Karpas-422 (cell line): ENCODE data around the gene PGBD5. TPM values are rescaled to one million over a fixed set of nuclear protein-coding genes. Genes with fewer than 3 reads are reported as not detected.

ENCODE experiments used
- DNase-seq: peaks from one replicate; pipeline ENCODE4 v3.0.0-alpha.2; 2015
- H2AFZ ChIP-seq: fragments of 200-600 bp; sonication (generic); 2 replicates; pipeline ENCODE4 v1.6.1; 2014; ENCODE audit warnings: antibody characterized with exemption, low read length, mixed read lengths
- H3K27ac ChIP-seq: fragments of 200-600 bp; sonication (generic); 2 replicates; pipeline ENCODE4 v1.5.1; 2014; ENCODE audit warnings: mild to moderate bottlenecking, low read length, moderate library complexity
- H3K27me3 ChIP-seq: fragments of 200-600 bp; sonication (generic); 2 replicates; pipeline ENCODE4 v1.6.1; 2014; ENCODE audit warnings: low read length, mixed read lengths
- H3K36me3 ChIP-seq: fragments of 200-600 bp; sonication (generic); 2 replicates; pipeline ENCODE4 v1.6.1; 2014; ENCODE audit warnings: low read length, mixed read lengths; ENCODE audit not compliant: insufficient read depth
- H3K4me1 ChIP-seq: fragments of 200-600 bp; sonication (generic); 2 replicates; pipeline ENCODE4 v1.6.1; 2014; ENCODE audit warnings: mild to moderate bottlenecking, low read length, mixed read lengths
- H3K4me2 ChIP-seq: fragments of 200-600 bp; sonication (generic); 2 replicates; pipeline ENCODE4 v1.6.1; 2014; ENCODE audit warnings: low read length, low read depth, mild to moderate bottlenecking; ENCODE audit not compliant: poor library complexity, severe bottlenecking
- H3K4me3 ChIP-seq: fragments of 200-600 bp; sonication (generic); 2 replicates; pipeline ENCODE4 v1.5.1; 2014; ENCODE audit warnings: mild to moderate bottlenecking, antibody characterized with exemption, low read length, mixed read lengths
- H3K79me2 ChIP-seq: fragments of 200-600 bp; sonication (generic); 2 replicates; pipeline ENCODE4 v1.6.1; 2014; ENCODE audit warnings: mild to moderate bottlenecking, low read length, mixed read lengths
- H3K9ac ChIP-seq: fragments of 200-600 bp; sonication (generic); 2 replicates; pipeline ENCODE4 v1.6.0; 2014; ENCODE audit warnings: low read length
- H3K9me2 ChIP-seq: fragments of 200-600 bp; sonication (generic), shearing (Covaris generic); replicated peaks from 2 replicates; pipeline ENCODE4 v1.6.0; 2014; ENCODE audit warnings: mild to moderate bottlenecking, low read length, moderate library complexity; ENCODE audit not compliant: insufficient read depth
- H3K9me3 ChIP-seq: fragments of 300-700, 200-600 bp; sonication (generic); 2 replicates; pipeline ENCODE4 v1.6.1; 2014; ENCODE audit warnings: low read length, mixed read lengths
- H4K20me1 ChIP-seq: fragments of 200-600 bp; sonication (generic); 2 replicates; pipeline ENCODE4 v1.6.1; 2014; ENCODE audit warnings: mild to moderate bottlenecking, antibody characterized with exemption, low read length, low read depth; ENCODE audit not compliant: insufficient read depth
- total RNA-seq: library from RNA; depleted of rRNA; stranded (reverse); fragments of >200 nt; shearing (Covaris generic); gene quantifications from 2 replicates; pipeline ENCODE4 v1.2.3, GENCODE V29; 2014; ENCODE audit warnings: low replicate concordance

PGBD5 gene
- total RNA-seq, 1 experiment from 2014 or later = not detected

DNA sequence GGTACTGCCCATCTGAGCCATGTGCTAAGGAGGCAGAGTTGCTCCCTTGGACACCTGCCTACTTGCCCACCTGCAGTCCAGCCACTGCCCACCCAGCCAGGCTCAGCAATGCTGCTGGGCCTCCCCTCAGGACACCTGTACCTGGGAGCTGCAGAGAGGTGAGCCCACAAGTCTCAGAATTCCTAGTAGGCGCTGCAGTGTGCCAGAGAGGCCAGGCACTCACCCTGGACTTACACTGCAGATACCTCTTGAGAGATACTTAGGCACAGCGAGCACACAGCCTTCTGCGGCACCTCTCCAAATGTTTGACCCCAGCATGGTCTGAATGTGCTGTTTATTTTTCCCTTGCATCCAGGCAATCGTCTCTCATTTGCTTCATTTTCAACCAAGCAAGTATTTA lies 71.0 kb downstream of the PGBD5 start:
- Histone ChIP-seq H3K9ac (no peak overlapping the region), H3K4me2 (no peak overlapping the region), H3K9me2 (no peaks in the 10 kb centered on the region), H4K20me1 (no peaks in the 10 kb centered on the region), H3K79me2 (no peaks in the 10 kb centered on the region), H3K27me3 (no peaks in the 10 kb centered on the region), H3K9me3 (no peaks in the 10 kb centered on the region), H2AFZ (no peak overlapping the region), H3K4me3 (no peak overlapping the region), H3K36me3 (no peaks in the 10 kb centered on the region), H3K27ac (no peak overlapping the region), H3K4me1 (no peaks in the 10 kb centered on the region)
- DNase-seq = no peak

DNA sequence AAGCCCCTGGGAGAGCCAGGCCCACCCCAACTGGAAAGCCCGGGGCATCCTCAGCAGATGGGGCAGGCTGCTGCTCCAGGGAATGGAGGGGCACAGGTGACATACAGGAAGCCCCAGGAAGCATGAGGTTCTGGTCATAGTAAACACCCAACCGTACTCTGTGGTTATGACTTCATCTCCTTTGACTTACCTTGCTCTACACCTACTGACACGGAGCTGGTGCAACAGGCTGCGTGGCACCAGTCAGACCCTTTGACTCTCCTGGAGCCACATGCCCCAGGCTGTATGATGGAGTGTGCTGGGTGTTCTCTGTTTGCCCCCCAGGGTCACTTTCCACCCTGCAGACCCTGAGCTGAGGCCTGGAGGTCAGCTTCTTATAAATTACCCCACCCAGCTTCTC lies 72.1 kb downstream of the PGBD5 start:
- Histone ChIP-seq H3K9ac (no peak overlapping the region), H2AFZ (no peak overlapping the region), H3K36me3 (no peaks in the 10 kb centered on the region), H3K79me2 (no peaks in the 10 kb centered on the region), H3K27ac (no peak overlapping the region), H3K4me3 (no peak overlapping the region), H3K4me1 (no peaks in the 10 kb centered on the region), H3K9me3 (no peaks in the 10 kb centered on the region), H3K27me3 (no peaks in the 10 kb centered on the region), H4K20me1 (no peaks in the 10 kb centered on the region), H3K9me2 (no peaks in the 10 kb centered on the region), H3K4me2 (no peak overlapping the region)
- no peak for DNase-seq

DNA sequence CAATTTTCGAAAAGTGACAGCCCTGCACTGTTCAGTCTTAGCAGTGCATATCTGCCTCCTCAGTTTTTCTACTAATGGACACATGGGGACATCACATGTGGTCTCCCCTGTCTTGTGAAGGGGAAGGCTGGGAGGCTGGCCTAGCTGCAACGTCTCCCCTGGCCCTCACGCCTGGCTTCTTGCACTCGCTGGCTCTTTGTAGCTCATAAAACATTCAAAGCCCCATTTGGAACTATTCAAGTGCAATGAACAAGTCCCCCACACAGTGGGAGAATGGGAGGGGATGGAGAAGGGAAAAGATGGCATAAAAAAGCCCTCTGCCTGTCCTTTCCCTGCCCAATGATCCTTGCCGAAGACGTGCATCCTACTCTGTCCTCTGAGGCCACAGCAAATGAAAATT lies 73.6 kb downstream of the PGBD5 start:
- Histone ChIP-seq H3K9me3 (no peaks in the 10 kb centered on the region), H3K36me3 (no peaks in the 10 kb centered on the region), H3K4me3 (no peak overlapping the region), H3K9me2 (no peaks in the 10 kb centered on the region), H4K20me1 (no peaks in the 10 kb centered on the region), H3K9ac (no peak overlapping the region), H2AFZ (no peak overlapping the region), H3K27ac (no peak overlapping the region), H3K27me3 (no peaks in the 10 kb centered on the region), H3K4me2 (no peak overlapping the region), H3K4me1 (no peaks in the 10 kb centered on the region), H3K79me2 (no peaks in the 10 kb centered on the region)
- no peak for DNase-seq

DNA sequence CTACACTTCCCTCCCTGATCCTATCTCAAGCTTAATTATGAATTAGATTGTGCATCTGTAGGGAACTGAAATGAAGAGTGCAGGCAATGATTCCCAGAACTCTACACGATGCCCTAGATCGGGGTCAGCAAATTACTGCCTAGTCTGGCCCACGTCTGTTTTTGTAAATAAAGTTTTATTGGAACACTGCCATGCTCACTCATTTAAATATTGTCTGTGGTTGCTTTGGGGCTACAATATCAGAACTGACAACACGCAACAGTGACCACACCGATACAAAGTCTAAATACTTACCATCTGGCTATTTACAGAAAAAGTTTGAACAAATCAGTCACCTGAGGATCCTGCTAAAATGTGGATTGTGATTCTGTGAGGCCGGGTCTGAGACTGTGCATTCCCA lies 74.1 kb downstream of the PGBD5 start:
- no peaks in the 10 kb centered on the region for H3K27me3 ChIP-seq
- no peak overlapping the region for H3K27ac ChIP-seq
- H3K9ac ChIP-seq = no peak overlapping the region
- no peaks in the 10 kb centered on the region for H3K79me2 ChIP-seq
- H3K36me3 ChIP-seq = no peaks in the 10 kb centered on the region
- no peak overlapping the region for H2AFZ ChIP-seq
- H4K20me1 ChIP-seq = no peaks in the 10 kb centered on the region
- no peak overlapping the region for H3K4me2 ChIP-seq
- H3K4me3 ChIP-seq = no peak overlapping the region
- no peaks in the 10 kb centered on the region for H3K9me3 ChIP-seq
- no peak for DNase-seq
- no peaks in the 10 kb centered on the region for H3K4me1 ChIP-seq
- no peaks in the 10 kb centered on the region for H3K9me2 ChIP-seq

DNA sequence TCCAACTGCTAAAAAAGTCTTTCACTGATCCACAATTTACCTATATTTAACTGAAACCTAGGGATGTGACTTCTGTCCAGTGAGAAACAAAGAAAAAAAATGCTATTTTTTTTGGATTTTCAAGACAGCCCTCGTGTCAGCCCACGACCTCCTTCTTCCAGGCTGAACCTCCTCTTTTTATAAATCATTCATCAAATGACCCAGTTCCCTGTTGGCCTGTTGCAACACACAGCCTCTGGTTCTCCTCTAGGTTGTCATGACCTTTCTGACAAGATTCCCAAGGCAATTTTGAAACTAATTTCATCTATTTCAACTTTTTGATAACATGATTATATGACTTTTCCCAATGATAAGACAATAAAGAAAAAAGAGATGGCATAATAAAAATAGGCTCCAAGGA lies 74.6 kb downstream of the PGBD5 start:
- Histone ChIP-seq H3K4me2 (no peak overlapping the region), H3K4me1 (no peaks in the 10 kb centered on the region), H3K9ac (no peak overlapping the region), H3K9me3 (no peaks in the 10 kb centered on the region), H3K36me3 (no peaks in the 10 kb centered on the region), H4K20me1 (no peaks in the 10 kb centered on the region), H3K27me3 (no peaks in the 10 kb centered on the region), H3K79me2 (no peaks in the 10 kb centered on the region), H3K9me2 (no peaks in the 10 kb centered on the region), H2AFZ (no peak overlapping the region), H3K4me3 (no peak overlapping the region), H3K27ac (no peak overlapping the region)
- DNase-seq = no peak

- Histone ChIP-seq H3K9me2 (no peaks in the 10 kb centered on the region), H3K79me2 (no peaks in the 10 kb centered on the region)
Observed at GRCh38 chr1:230350208-230350921, 75.8 kb downstream of the PGBD5 start.

GRCh38 chr1:230349020-230349393 lies 77.1 kb downstream of the PGBD5 start:
- no peaks in the 10 kb centered on the region for H4K20me1 ChIP-seq
- no peak for DNase-seq
- no peaks in the 10 kb centered on the region for H3K4me1 ChIP-seq

More at GRCh38 chr1:230350208-230350921, 75.8 kb downstream of the PGBD5 start:
- no peak for DNase-seq
- Histone ChIP-seq H3K36me3 (no peaks in the 10 kb centered on the region), H4K20me1 (no peaks in the 10 kb centered on the region), H3K27me3 (no peaks in the 10 kb centered on the region), H3K4me3 (no peak overlapping the region), H2AFZ (no peak overlapping the region), H3K27ac (no peak overlapping the region), H3K9me3 (no peaks in the 10 kb centered on the region), H3K4me2 (no peak overlapping the region), H3K4me1 (no peaks in the 10 kb centered on the region), H3K9ac (no peak overlapping the region)

DNA sequence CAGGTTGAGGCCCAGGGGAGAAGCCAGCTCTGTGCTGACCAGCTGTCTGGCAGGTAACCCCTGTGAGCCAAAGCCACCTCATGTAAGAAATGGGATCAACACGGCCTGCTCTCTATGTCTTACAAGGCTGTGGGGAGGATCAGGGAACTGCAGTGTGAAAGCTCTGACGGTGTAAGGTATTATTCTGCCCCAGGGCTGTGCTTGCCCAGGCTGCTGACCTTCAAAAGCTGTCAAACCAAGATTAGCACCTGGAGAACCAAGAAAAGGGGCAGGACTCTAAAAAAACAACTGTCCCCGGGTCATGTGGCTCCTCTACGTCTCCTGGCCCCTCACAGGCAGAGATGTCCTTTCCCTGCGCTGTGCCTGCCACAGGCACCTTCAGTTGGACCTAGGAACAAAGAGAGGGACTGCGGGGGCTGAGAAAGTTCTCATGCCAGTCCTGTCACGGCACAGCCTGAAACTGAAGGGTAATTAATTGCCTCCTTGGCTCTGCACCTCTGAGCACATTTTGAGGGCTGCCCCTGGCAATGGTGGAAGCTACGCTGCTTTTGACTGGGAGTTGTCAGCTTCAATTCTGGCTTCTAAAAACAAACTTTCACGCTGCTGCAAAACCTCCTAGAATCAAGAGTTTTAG lies 77.6 kb downstream of the PGBD5 start:
- Histone ChIP-seq H3K9me3 (no peaks in the 10 kb centered on the region), H3K4me1 (no peaks in the 10 kb centered on the region), H3K36me3 (no peaks in the 10 kb centered on the region), H3K9me2 (no peaks in the 10 kb centered on the region), H3K27ac (no peak overlapping the region), H3K4me3 (no peak overlapping the region), H3K27me3 (no peaks in the 10 kb centered on the region), H3K4me2 (no peak overlapping the region), H4K20me1 (no peaks in the 10 kb centered on the region), H3K9ac (no peak overlapping the region), H3K79me2 (no peaks in the 10 kb centered on the region), H2AFZ (no peak overlapping the region)
- no peak for DNase-seq

More at GRCh38 chr1:230349020-230349393, 77.1 kb downstream of the PGBD5 start:
- H3K4me3 ChIP-seq = no peak overlapping the region
- no peak overlapping the region for H2AFZ ChIP-seq
- no peak overlapping the region for H3K27ac ChIP-seq
- no peaks in the 10 kb centered on the region for H3K9me3 ChIP-seq
- H3K79me2 ChIP-seq = no peaks in the 10 kb centered on the region
- no peaks in the 10 kb centered on the region for H3K9me2 ChIP-seq
- no peaks in the 10 kb centered on the region for H3K27me3 ChIP-seq
- H3K9ac ChIP-seq = no peak overlapping the region
- H3K36me3 ChIP-seq = no peaks in the 10 kb centered on the region
- no peak overlapping the region for H3K4me2 ChIP-seq
